SK-N-SH (cell line): ENCODE data around the gene GJA5.

ENCODE experiments used
- RFX5 ChIP-seq: IDR thresholded peaks from 2 replicates; pipeline ENCODE4 v1.6.1; 2012; ENCODE audit warnings: mild to moderate bottlenecking, improper control_type of control experiment, low read length
- SIN3A ChIP-seq: IDR thresholded peaks from 2 replicates; pipeline ENCODE4 v1.6.1; 2012; ENCODE audit warnings: low read depth, mild to moderate bottlenecking, low read length, moderate library complexity, borderline replicate concordance
- TF ChIP-seq, protein P1 (sequence below): fragments of 200-600 bp; sonication (generic); IDR thresholded peaks from 2 replicates; pipeline ENCODE4 v1.6.1; 2017; ENCODE audit warnings: antibody characterized with exemption, mild to moderate bottlenecking, moderate library complexity

DNA sequence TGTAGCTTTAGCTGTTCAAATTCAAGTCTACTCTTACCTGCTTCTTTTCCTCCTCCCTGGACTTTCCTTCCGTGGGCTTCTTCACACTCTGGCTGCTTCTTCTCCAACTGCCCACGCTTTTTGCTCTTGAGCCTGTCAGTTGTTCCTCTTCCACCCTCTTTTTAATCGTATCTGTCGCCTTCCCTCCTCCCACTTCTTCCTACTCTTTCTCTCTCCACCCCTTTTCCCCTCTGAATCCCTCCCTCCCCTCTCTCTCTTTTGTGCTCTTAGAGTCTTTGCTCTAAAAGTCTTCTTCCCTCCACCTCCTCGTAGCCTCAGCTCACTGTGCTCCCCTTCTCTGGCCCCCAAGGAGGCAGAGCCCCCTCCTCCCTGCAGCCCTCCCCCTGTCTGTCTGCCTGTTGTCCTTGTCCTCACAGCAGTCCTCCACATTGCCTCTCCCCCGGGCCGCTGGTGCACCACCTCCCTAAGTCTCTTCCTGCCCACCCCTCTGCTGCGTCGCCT is 12.9 kb upstream of the GJA5 start:
- TF ChIP-seq, protein P1, sequence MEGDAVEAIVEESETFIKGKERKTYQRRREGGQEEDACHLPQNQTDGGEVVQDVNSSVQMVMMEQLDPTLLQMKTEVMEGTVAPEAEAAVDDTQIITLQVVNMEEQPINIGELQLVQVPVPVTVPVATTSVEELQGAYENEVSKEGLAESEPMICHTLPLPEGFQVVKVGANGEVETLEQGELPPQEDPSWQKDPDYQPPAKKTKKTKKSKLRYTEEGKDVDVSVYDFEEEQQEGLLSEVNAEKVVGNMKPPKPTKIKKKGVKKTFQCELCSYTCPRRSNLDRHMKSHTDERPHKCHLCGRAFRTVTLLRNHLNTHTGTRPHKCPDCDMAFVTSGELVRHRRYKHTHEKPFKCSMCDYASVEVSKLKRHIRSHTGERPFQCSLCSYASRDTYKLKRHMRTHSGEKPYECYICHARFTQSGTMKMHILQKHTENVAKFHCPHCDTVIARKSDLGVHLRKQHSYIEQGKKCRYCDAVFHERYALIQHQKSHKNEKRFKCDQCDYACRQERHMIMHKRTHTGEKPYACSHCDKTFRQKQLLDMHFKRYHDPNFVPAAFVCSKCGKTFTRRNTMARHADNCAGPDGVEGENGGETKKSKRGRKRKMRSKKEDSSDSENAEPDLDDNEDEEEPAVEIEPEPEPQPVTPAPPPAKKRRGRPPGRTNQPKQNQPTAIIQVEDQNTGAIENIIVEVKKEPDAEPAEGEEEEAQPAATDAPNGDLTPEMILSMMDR = no peak
- no peak for TF ChIP-seq RFX5
- TF ChIP-seq SIN3A = no peak
